Measurements from ENCODE around the gene HS3ST3A1. TPM values are rescaled to one million over a fixed set of nuclear protein-coding genes. Genes with fewer than 3 reads are reported as not detected.

The HS3ST3A1 gene
- total and polyA plus RNA-seq, 4 donors: 0.40 to 6.5 (median 2.5) TPM

DNA sequence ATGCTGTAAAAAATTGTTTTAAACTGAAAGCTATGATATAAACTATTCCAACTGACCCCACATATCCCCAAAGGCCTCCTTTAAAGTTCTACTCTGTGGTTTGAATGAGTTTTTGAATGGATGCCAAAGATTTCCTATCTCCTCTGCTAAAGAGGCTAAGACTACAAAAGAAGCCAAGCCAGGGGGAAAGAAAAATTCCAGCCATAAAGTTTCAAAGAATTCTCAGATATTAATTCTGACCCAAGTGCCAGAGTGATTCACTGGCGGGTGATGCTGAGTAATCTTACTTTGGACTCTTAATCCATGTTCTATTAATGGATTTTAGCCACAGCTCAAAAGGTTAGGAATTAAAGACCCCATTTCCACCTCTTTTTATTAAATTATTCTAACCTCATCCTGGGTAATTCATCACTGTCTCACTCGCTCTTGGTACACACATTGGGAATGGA, 60.7 kb downstream of the HS3ST3A1 start:
- no peak for DNase-seq (ENCODE audit: low spot score)
- WGBS: 83% methylated on average over 2 of the region's 2 CpGs
- H3K27ac ChIP-seq (ENCODE audit: low read depth in 1 of 2, low read length in 2 of 2): no peak overlapping the region

More for the DNA sequence above, 60.7 kb downstream of the HS3ST3A1 start:
- Histone ChIP-seq H3K36me3 (ENCODE audit: control insufficient read depth in 4 of 4, insufficient read depth in 3 of 4, low read depth in 1 of 4, low read length in 3 of 4) (no peaks in the 10 kb centered on the region), H3K9me3 (ENCODE audit: control insufficient read depth in 4 of 4, low read length in 3 of 4) (peaks cover 0 to 1% (median 0%) of the 10 kb centered on the region in 4 donors), H3K9ac (ENCODE audit: low read depth in 1 of 2, low read length in 2 of 2) (no peak overlapping the region), H3K4me1 (ENCODE audit: control insufficient read depth in 4 of 4, insufficient read depth in 4 of 4, low read length in 3 of 4) (no peaks in the 10 kb centered on the region), H3K4me3 (ENCODE audit: low read depth in 1 of 3, low read length in 3 of 3) (no peak overlapping the region), H3K27me3 (ENCODE audit: control insufficient read depth in 4 of 4, insufficient read depth in 4 of 4, low read length in 3 of 4) (no peaks in the 10 kb centered on the region)
- TF ChIP-seq RAD21 (IDR thresholded peaks at IDR 0.05): no peak
- TF ChIP-seq FOXA1 (IDR thresholded peaks at IDR 0.05): no peak
- TF ChIP-seq HNF4A (conservative IDR thresholded peaks at IDR 0.05): no peak
- TF ChIP-seq EGR1 (IDR thresholded peaks at IDR 0.05; ENCODE audit: low read depth in 2 of 2): no peak
- no peak for TF ChIP-seq CTCF (IDR thresholded peaks at IDR 0.05; ENCODE audit: low read depth, low read length, missing input control)
- TF ChIP-seq, protein P1, sequence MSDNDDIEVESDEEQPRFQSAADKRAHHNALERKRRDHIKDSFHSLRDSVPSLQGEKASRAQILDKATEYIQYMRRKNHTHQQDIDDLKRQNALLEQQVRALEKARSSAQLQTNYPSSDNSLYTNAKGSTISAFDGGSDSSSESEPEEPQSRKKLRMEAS (IDR thresholded peaks at IDR 0.05): no peak
- TF ChIP-seq RXRA (IDR thresholded peaks at IDR 0.05): no peak
- no peak for TF ChIP-seq TAF1 (conservative IDR thresholded peaks at IDR 0.05)
- no peak for TF ChIP-seq FOXA2 (IDR thresholded peaks at IDR 0.05)
- no peak for TF ChIP-seq REST (IDR thresholded peaks at IDR 0.05)
- TF ChIP-seq HNF4G (IDR thresholded peaks at IDR 0.05): no peak
- TF ChIP-seq, protein P2, sequence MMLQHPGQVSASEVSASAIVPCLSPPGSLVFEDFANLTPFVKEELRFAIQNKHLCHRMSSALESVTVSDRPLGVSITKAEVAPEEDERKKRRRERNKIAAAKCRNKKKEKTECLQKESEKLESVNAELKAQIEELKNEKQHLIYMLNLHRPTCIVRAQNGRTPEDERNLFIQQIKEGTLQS (IDR thresholded peaks at IDR 0.05): no peak
- TF ChIP-seq SP1 (IDR thresholded peaks at IDR 0.05): no peak
- TF ChIP-seq ZBTB33 (IDR thresholded peaks at IDR 0.05): no peak
- TF ChIP-seq JUND (IDR thresholded peaks at IDR 0.05): no peak
- TF ChIP-seq YY1 (IDR thresholded peaks at IDR 0.05): no peak
